Neural crest cell (in vitro differentiated cells): ENCODE data around the gene FAM210A. TPM values are rescaled to one million over a fixed set of nuclear protein-coding genes. Genes with fewer than 3 reads are reported as not detected.

Source experiments
- DNase-seq: peaks from one replicate; pipeline ENCODE4 v3.0.0; 2021; ENCODE audit warnings: low read depth, mixed read lengths, low spot score
- H3K27ac Mint-ChIP-seq: one replicate; pipeline ENCODE4 v1.8.0; 2021; ENCODE audit warnings: mild to moderate bottlenecking, mixed read lengths; ENCODE audit not compliant: unreplicated experiment
- H3K27me3 Mint-ChIP-seq: 2 replicates; pipeline ENCODE4 v1.8.0; 2021; ENCODE audit warnings: low read depth, mild to moderate bottlenecking, mixed read lengths
- H3K36me3 Mint-ChIP-seq: 2 replicates; pipeline ENCODE4 v1.8.0; 2021; ENCODE audit warnings: low read depth, mild to moderate bottlenecking, mixed read lengths
- H3K4me1 Mint-ChIP-seq: 2 replicates; pipeline ENCODE4 v1.8.0; 2021; ENCODE audit warnings: mixed read lengths
- H3K4me3 Mint-ChIP-seq: one replicate; pipeline ENCODE4 v1.8.0; 2021; ENCODE audit warnings: mild to moderate bottlenecking, mixed read lengths
- H3K9me3 Mint-ChIP-seq: 2 replicates; pipeline ENCODE4 v1.8.0; 2021; ENCODE audit warnings: mixed read lengths
- CTCF ChIP-seq: fragments of 200-600 bp; sonication (generic); conservative IDR thresholded peaks from 2 replicates; pipeline ENCODE4 v1.5.0; 2021; ENCODE audit warnings: antibody characterized with exemption, mild to moderate bottlenecking
- total RNA-seq: library from RNA; stranded (reverse); gene quantifications from 2 replicates; pipeline ENCODE4 v1.2.1, GENCODE V29; 2021

Gene FAM210A
- total RNA-seq, 1 donor from 2014 or later: 15.1 TPM

GRCh38 chr18:13716916-13717315 lies 9.4 kb downstream of the FAM210A start:
- Mint-ChIP-seq H3K27me3 (no peaks in the 10 kb centered on the region), H3K36me3 (peaks cover 6% of the 10 kb centered on the region), H3K4me1 (peaks cover under 1% of the 10 kb centered on the region), H3K27ac (no peak overlapping the region), H3K4me3 (no peak overlapping the region), H3K9me3 (no peaks in the 10 kb centered on the region)
- TF ChIP-seq CTCF: no peak
- no peak for DNase-seq

- no peak overlapping the region for H3K4me3 Mint-ChIP-seq
- H3K27me3 Mint-ChIP-seq: no peaks in the 10 kb centered on the region
- peaks cover 3% of the 10 kb centered on the region for H3K9me3 Mint-ChIP-seq
- peaks cover 15% of the 10 kb centered on the region for H3K36me3 Mint-ChIP-seq
- H3K27ac Mint-ChIP-seq: no peak overlapping the region
- no peak for TF ChIP-seq CTCF
- peaks cover 5% of the 10 kb centered on the region for H3K4me1 Mint-ChIP-seq
- DNase-seq: no peak
Measured at GRCh38 chr18:13715330-13715729, 11.0 kb downstream of the FAM210A start.

- Mint-ChIP-seq H3K36me3 (peaks cover 23% of the 10 kb centered on the region), H3K4me3 (no peak overlapping the region)
Measured at GRCh38 chr18:13713455-13714055, 12.8 kb downstream of the FAM210A start.

GRCh38 chr18:13712400-13713131 lies 13.8 kb downstream of the FAM210A start:
- peaks cover 7% of the 10 kb centered on the region for H3K9me3 Mint-ChIP-seq
- H3K4me3 Mint-ChIP-seq: no peak overlapping the region
- H3K27me3 Mint-ChIP-seq: no peaks in the 10 kb centered on the region
- no peak overlapping the region for H3K27ac Mint-ChIP-seq
- H3K36me3 Mint-ChIP-seq: peaks cover 26% of the 10 kb centered on the region
- DNase-seq: no peak
- TF ChIP-seq CTCF: no peak
- peaks cover 5% of the 10 kb centered on the region for H3K4me1 Mint-ChIP-seq

More at GRCh38 chr18:13713455-13714055, 12.8 kb downstream of the FAM210A start:
- H3K4me1 Mint-ChIP-seq: peaks cover 5% of the 10 kb centered on the region
- no peak for DNase-seq
- no peak overlapping the region for H3K27ac Mint-ChIP-seq
- TF ChIP-seq CTCF: no peak
- no peaks in the 10 kb centered on the region for H3K27me3 Mint-ChIP-seq
- peaks cover 7% of the 10 kb centered on the region for H3K9me3 Mint-ChIP-seq

GRCh38 chr18:13710414-13710831 lies 15.9 kb downstream of the FAM210A start:
- no peak for TF ChIP-seq CTCF
- H3K4me1 Mint-ChIP-seq: peaks cover 5% of the 10 kb centered on the region
- H3K27ac Mint-ChIP-seq: no peak overlapping the region
- peaks cover 36% of the 10 kb centered on the region for H3K36me3 Mint-ChIP-seq
- no peaks in the 10 kb centered on the region for H3K27me3 Mint-ChIP-seq
- DNase-seq: no peak
- H3K4me3 Mint-ChIP-seq: no peak overlapping the region
- peaks cover 10% of the 10 kb centered on the region for H3K9me3 Mint-ChIP-seq
